Measurements from ENCODE around the gene IQCM.

IQCM gene

DNA sequence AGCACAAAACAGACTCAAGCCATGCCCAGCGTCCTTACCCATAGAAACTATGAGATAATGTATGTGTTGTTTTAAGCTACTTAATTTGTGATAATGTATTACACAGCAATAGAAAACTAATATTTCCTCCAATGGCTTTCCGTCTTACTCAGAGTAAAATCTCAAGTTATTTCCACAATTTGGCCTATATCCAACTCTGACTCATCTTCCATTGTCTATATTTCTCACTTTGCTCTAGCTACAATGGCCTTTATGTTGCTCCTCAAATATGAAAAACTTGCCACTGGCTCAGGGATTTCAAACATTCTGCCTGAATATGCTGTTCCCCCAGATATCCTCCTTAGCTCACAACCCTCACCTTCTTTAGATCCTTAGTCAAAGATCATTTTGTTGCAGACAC, 31.6 kb downstream of the IQCM start:
- DNase-seq: no peak

DNA sequence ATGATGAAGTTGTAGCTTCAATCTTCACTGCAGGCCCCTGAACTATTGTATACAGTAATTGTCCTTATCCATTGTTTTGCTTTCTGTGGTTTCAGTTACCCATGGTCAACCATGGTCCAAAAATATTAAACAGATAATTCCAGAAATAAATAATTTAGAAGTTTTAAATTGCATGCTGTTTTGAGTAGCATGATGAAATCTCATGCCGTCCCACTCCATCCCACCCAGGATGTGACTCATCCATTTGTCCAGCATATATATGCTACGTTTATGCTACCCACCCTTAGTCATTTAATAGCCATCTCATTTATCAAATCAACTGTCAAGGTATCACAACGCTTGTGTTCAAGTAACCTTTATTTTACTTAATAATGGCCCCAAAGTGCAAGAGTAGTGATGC, 34.5 kb downstream of the IQCM start:
- intact Hi-C loops (cut with DNase I): no loop called here
- no peak for DNase-seq

More for the DNA sequence above, 31.6 kb downstream of the IQCM start:
- intact Hi-C loops (cut with DNase I): no loop called here

DNA sequence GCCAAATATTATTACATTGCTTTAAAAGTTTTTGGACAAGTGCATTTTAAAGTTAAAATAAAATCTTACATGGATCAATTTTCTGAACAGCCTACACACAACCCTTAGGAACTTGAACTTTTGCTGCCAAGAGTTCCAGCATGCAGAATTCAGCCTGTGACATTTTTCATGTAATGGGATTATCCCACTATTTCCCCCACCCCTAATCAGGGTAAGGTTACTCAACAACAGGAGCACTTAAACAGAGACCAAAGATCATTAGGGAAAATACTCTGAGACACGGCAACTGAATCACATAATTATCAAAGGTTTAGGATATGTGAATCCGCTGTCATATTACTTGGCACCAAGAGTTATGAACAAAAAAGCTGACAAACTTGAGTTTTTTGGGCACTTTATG, 47.2 kb downstream of the IQCM start:
- intact Hi-C loops (cut with DNase I): no loop called here
- DNase-seq: no peak

DNA sequence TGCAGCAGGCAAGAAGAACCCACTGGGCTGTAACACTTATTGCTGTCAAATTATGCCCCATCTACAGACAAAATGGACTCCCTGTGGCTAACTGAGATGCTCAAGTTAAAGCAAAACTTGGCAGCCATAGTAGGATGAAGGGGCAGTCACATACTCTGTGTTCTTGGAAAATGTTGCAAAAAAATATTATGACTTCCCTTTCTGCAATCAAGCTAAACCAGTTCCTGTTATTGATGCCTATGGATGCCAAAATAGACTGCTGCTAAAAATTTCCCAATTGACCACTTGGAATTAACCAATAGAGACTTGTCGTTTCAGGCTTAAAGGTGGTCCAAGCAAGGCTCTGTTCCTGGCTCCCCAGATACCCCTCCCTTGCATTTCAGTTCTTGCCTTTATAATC, 49.5 kb downstream of the IQCM start:
- intact Hi-C loops (cut with DNase I): no loop called here

DNA sequence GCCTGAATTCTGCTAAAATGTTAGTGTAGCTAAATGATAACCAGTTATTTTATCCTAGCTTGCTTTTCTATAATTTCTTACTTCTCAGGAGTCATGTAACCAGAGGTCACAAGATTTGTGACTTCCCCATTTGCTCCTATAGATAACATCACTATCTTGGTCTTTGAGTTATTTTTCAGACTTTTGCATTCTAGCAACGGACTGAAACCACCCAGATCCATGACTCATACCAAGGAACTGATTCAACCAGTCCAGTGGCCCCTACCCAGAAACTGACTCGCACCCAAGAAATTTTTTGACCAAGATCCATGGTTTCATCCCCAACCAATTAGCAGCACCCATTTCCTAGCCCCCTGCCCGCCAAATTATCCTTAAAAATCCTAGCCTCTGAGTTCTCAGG, 50.0 kb downstream of the IQCM start:
- intact Hi-C loops (cut with DNase I): no loop called here
- no peak for DNase-seq

More for the DNA sequence above, 49.5 kb downstream of the IQCM start:
- DNase-seq: no peak

DNA sequence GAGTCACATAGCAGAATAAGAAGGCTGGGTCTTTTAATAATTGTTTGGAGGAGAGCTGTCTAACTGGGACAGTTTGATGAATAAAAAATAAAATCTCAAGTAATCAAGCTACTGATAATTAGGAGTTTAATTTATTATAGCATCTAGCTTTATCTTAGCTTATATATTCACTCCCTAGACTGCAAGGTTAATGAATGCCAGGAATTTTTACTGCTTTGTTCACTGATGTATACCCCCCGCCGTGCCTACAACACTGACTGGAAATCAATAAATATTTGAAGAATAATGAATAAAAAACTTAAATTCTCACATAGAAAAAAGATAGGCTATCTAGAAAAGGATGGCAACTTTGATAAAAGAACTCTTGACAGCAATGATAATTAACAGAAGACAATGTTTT, 59.7 kb downstream of the IQCM start:
- no peak for DNase-seq
- intact Hi-C loops (cut with DNase I): no loop called here

DNA sequence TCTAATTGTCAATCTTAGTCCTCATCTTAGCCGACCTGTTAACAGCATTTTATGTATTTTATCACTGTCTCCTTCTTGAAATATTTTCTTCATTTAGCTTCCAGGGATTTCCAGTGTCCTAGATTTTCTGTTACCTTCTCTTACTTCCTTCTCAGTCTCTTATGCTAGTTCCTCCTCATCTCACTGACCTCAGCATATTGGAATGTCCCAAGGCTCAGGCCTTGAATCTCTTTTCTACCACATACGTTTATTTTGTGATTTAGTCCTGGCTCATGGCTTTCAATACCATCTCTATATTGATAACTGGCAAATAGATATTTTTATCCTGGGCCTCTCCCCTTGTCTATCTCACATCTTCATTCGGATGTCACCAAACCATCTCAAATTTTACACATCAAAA, 61.1 kb downstream of the IQCM start:
- intact Hi-C loops (cut with DNase I): no loop called here
- DNase-seq: no peak

DNA sequence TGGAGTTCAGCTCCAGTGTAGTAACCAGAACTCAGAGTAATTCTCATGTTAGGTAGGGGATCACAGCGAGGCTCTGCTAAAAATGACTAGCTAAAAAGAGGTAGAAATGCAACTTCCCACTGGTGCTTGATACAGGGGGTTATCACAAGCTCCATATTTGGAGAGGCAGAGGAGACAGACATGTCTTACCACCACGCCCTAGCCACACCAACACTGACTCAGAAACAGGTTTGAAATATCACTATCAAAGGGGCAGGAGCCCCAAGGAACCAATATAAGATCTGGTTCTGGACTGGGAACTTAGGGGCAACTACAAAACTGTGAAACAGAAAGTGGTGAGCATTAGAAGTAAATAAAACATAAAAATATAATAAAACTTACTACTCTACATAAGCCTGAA, 62.9 kb downstream of the IQCM start:
- intact Hi-C loops (cut with DNase I): no loop called here
- DNase-seq: no peak

DNA sequence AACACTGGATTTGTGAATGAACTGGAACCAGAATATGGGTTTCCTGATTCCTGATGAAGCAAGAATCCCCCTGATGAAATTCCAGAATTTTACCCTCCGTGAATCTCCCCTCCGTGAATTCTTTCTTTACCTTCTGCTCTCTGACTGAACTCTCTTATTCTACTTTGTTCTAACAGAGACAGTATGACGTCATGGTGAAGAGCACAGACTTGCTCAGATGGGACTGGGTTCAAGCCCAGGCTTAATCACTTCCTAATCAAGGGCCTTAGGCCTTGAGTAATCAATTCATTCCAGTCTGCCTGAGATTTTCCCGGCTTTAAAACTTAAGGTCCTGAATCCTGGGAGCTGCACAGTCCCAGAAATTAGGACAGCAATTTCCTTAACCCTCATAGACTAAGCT, 64.5 kb downstream of the IQCM start:
- intact Hi-C loops (cut with DNase I): no loop called here
- DNase-seq: no peak

DNA sequence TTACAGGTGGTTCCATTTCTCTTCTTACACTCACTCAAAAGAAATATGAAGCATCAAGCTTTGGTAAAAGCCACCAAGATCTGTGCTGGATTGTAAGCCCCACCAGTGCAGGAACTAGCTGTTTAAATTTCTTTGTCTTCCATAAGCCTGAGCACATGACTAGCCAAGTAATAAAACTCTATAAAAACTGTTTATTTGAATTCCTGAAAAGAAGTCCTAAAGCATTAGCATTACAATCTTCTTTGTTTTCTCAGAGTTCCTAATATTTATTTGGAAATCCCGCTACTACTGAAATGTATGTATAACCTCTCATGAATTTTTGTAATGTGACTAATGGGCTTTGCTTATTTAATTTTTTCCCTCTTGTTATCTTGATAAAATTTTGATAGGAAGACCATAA, 65.9 kb downstream of the IQCM start:
- DNase-seq: no peak
- intact Hi-C loops (cut with DNase I): no loop called here

DNA sequence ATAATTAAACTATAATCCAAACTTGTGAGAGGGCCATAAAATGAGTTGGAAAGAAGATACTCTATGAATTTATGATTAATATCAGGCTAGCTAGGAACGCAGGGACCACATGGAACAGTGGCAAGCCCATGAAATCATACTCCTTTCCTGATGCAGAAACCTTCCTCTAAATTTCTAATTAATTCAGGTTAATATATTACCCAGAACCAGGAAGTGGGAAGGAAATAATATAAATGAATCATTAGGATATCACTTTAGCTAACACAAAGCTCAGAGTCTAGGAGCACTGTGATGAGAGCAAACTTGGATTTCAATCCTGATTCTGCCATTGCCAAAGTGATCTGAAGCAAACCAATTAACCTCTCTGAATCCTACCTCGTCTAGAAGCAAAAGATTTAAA, 68.0 kb downstream of the IQCM start:
- intact Hi-C loops (cut with DNase I): no loop called here
- DNase-seq: no peak

DNA sequence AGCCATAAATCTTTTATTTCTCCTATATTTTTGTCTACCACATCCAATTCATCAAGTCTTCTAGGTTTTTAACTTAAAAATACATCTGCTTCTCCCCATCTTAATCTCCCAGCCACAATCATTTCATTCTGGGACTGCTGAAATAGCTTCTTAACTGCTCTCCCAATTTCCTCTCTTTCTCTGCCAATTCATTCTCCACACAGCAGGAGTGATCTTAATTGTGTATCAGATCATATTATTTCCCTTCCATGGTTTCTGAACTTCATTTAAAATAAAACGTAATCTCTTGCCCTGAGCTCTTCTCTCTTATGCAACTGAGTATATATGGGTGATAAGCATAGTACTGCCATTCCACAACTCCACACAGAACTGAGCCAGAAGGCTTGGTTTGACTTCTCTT, 69.4 kb downstream of the IQCM start:
- DNase-seq: no peak
- intact Hi-C loops (cut with DNase I): no loop called here

DNA sequence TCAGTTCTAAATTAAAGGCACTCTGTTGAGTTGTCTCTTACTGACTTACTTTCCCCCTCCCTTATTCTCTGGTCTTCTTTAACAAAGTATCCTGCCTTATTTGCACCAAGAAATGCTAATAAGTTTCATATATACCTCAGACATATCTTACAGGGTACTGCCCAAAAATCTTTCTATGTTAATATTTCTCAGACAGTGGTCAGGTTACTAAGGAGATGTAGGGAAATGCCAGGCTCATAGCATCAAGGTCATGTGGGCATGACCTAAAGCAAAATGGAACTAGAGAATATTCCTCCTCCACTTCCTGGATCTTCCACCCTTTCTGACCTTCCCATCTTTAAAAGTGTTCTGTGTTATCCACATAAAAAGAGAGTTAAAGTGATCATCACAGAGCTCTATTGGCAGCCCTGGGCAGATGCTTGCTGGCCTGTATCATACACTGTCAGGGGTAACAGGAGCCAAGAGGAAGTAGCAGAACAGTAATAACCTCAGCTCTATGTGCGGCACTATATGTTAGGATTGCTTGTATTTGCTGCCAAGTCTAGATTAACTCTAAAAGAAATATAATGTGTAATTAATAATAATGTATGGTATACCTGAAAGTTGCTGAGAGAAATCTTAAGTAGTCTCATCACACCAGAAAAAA, 74.3 kb downstream of the IQCM start:
- intact Hi-C loops (cut with DNase I): no loop called here
- DNase-seq: no peak

DNA sequence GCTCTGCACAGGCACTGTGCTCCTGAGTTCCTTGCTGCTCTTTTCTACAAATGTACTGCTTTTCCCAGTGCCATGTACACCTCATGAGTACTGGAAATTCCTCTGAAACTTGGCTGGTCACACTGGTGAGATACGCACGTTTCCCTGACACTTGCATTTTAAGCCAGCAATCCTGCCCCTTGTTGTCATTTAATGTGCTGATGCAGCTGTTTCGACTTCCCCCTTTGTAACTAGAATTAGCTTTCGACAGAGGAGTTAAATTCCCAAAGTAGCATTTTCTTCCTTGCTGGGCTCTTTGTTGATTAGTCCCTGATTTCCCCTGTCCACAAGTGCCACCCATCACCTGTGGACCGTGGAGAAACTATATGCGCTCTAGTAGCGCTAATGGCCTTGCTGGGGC, 77.5 kb downstream of the IQCM start:
- intact Hi-C loops (cut with DNase I): no loop called here
- no peak for DNase-seq

DNA sequence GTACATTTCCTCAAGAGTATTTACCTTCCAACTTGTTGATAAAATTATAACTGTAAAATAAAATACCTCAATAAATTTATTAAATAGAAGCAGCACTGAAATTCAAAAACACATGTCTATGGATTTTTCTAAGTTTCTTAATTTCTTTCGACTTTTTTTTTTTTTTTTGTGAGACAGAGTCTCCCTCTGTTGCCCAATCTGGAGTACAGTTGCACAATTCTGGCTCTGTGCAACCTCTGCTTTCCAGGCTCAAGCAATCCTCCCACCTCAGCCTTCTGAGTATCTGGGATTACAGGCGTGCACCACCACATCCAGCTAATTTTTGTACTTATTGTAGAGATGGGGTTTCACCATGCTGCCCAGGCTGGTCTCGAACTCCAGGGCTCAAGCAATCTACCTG, 79.8 kb downstream of the IQCM start:
- DNase-seq: no peak
- intact Hi-C loops (cut with DNase I): no loop called here

DNA sequence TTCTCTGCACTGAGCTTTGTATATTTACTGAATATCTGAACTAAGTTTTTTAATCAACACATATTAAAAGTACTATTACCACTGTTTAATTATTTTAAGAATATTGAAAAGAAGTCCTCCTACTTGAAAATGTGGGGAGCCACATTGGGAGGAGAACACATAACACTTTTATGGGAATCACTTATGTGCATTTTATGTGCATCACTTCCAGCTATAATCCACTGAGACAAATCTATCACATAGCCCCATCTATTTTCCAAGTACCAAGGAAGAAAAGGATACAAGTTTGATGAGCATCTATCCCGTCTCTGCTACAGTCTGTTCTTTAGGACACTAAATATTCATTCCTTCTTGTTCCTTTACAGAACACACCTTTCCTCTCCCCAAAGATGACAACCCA, 87.2 kb downstream of the IQCM start:
- DNase-seq: no peak
- intact Hi-C loops (cut with DNase I): no loop called here

DNA sequence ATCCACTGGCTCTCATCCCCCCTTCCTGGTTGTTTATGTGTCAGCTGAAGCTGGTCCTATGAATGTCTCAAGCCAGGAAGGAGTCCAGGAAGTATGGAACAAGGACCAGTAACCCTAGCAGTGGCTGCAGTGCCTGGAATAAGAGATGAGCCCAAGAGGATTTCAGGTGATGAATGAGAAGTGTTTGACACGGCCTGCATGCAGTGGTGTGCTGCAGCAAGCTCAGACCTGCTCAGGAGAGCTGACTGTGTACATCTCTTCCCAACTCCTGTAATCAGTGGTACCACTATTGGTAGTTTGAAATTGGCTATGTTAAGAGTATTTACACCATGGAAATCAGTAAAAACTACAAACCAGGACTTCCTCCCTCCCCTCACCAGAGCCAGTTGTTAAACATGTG, 88.0 kb downstream of the IQCM start:
- no peak for DNase-seq
- intact Hi-C loops (cut with DNase I): no loop called here

DNA sequence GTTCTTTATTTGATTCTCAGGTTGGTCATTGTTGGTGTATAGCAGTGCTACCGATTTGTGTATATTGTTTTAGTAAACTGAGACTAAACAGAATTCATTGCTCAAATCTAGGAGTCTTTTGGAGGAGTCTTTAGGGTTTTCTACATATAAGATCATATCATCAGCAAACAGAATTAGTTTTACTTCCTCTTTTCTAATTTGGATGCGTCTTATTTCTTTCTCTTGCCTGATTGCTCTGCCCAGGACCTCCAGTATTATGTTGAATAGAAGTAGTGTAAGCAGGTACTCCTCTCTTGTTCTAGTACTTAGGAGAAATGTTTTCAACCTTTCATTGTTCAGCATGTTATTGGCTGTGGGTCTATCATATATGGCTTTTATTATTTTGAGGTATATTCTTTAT, 92.6 kb downstream of the IQCM start:
- no peak for DNase-seq
- intact Hi-C loops (cut with DNase I): no loop called here

DNA sequence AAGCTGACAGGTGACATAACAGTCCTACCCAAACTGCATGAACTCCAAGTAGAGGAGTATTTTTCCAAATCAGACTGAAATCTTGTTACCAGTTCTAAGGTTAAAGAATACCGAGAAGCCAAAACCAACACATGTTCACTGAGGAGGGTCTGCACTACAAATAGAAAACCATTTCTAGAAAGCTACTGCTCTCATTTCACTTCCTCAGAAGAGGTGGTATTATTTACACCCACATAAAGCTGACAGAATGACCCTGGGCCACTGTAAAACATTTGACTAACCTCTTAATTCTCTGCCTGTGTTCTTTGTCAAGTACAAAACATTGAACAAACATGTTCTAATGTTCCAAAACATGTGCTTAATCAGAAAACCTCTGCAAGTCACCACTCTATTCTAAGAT, 95.8 kb downstream of the IQCM start:
- intact Hi-C loops (cut with DNase I): no loop called here
- DNase-seq: no peak

DNA sequence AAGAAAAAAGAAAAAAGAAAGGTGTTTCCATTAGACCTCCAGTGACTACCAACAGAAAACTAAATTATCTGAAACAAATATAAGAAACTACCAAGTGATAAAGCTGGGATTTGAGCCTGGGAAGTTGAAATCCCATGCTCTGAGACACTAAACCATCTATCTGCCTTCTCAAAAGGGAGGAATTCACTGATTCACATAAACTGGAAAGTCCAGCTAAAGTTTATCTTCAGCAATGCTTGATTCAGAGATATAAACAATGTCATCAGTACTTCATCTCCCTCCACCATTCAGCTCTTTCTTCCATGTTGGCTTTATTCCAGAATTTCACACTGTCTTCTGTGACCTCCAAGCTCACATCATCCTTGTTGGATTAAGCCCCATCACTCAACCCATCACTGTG, 96.3 kb downstream of the IQCM start:
- no peak for DNase-seq
- intact Hi-C loops (cut with DNase I): no loop called here

DNA sequence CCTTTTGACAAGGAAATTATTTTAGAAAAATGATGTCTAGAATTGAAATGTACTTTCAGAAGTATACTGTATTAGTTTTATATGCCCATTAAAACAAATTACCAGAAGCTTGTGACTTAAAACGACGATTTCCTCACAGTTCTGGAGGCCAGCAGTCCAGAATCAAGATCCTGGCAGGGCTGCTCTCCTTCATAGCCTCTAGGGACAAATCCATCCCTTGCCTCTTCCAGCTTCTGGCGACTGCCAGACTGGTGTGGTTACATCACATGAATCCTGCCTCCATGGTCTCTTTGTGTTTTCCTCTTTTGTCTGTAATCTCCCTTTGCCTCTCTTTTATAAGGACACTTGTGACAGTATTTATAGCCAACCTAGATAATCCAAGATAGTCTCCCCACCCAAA, 97.1 kb downstream of the IQCM start:
- DNase-seq: no peak
- intact Hi-C loops (cut with DNase I): no loop called here

DNA sequence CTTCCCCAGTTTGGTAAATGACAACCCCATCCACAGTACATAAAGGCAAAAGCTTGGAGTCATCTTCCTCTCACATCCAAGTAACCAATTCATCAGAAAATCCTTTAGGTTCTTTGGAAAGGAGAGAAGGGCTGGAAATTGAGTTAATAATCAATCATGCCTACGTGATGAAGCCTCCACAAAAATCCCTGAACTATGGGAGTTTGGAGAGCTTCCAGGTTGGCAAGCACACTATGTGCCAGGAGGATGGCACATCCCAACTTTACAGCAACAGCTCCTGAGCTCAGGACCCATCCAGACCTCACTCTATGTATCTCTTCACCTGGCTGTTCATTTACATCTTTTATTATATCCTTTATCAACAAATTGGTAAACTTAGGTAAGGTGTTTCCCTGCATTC, 98.9 kb downstream of the IQCM start:
- intact Hi-C loops (cut with DNase I): no loop called here
- no peak for DNase-seq

DNA sequence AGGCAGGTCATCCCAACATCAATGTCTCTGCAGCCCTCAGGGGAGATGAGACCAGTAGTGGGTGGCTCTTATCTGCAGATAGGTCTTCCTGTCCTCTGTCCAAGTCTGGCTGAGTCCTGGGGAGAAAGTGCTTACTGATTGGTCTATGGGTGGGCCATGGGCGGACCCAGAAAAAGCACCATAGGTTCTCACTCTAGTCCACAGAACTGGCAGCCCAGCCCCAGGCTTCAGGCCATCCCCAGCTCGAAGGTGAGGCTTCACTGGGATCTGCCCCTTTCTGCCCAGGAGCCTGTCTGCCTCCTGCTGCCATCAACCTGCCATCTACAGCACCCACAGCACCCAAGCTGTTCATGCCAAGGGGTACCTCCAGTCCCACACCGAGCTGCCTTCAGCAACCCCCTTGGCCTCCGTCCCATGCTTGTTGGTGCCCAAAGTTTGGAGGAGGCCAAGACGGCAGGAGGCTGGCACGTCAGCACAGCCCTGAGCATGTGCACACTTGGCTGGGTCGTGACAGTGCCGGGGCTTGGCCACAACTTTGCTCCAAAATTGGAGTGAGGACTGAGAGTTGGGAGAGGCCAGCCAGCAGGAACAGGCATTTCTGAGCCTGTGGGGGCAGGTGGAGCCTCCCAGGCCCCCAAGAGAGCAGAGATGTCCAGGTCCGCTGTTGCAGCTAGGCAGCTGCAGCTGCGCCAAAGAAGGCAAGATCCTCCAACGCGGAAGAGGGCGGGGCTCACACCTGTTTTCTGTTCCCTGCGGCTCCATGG, 99.6 kb downstream of the IQCM start:
- intact Hi-C loops (cut with DNase I): no loop called here
- DNase-seq: peak in 2 of 10 donors; percentile 50 to 64
